ENCODE results near the gene PACS2. TPM values are rescaled to one million over a fixed set of nuclear protein-coding genes. Genes with fewer than 3 reads are reported as not detected.

Gene PACS2
- total RNA-seq, 1 experiment from 2014 or later: 43.3 TPM

GRCh38 chr14:105299654-105300541 lies 14.7 kb upstream of the PACS2 start:
- no peak overlapping the region for H3K27ac ChIP-seq
- H4K20me1 ChIP-seq (ENCODE audit: insufficient read depth): peaks cover 18% of the 10 kb centered on the region; the same call in 1 of the 2 replicates
- peaks cover 14% of the 10 kb centered on the region; the same call in 1 of the 2 replicates for H3F3A ChIP-seq (ENCODE audit: insufficient read depth, low read depth)
- H3K4me3 ChIP-seq: peak overlapping the region; percentile 82
- intact Hi-C loops (cut with micrococcal nuclease; ENCODE audit: unreplicated experiment): loop anchor here (5.0 kb wide), 2 partner anchors 182 to 328 kb away; no protein-coding TSS in a partner anchor
- H3K9me3 ChIP-seq (ENCODE audit: insufficient read depth, low read depth): no peaks in the 10 kb centered on the region
- no peaks in the 10 kb centered on the region for H3K27me3 ChIP-seq (ENCODE audit: insufficient read depth, low read depth)
- CTCF ChIA-PET: no interaction called here
- TSS peak; percentile 31 for BruUV-seq (replicated peaks)
- peak overlapping the region; percentile 86 for H3K4me2 ChIP-seq
- H3K9me2 ChIP-seq (ENCODE audit: insufficient read depth): no peaks in the 10 kb centered on the region
- H2AFZ ChIP-seq: peak overlapping the region; percentile 89
- no peaks in the 10 kb centered on the region for H3K36me3 ChIP-seq (ENCODE audit: low read depth)
- POLR2A ChIA-PET (ENCODE audit: unreplicated experiment): no interaction called here
- peaks cover 9% of the 10 kb centered on the region for H3K4me1 ChIP-seq (replicated peaks; ENCODE audit: insufficient read depth)
- TF ChIP-seq, protein P1, sequence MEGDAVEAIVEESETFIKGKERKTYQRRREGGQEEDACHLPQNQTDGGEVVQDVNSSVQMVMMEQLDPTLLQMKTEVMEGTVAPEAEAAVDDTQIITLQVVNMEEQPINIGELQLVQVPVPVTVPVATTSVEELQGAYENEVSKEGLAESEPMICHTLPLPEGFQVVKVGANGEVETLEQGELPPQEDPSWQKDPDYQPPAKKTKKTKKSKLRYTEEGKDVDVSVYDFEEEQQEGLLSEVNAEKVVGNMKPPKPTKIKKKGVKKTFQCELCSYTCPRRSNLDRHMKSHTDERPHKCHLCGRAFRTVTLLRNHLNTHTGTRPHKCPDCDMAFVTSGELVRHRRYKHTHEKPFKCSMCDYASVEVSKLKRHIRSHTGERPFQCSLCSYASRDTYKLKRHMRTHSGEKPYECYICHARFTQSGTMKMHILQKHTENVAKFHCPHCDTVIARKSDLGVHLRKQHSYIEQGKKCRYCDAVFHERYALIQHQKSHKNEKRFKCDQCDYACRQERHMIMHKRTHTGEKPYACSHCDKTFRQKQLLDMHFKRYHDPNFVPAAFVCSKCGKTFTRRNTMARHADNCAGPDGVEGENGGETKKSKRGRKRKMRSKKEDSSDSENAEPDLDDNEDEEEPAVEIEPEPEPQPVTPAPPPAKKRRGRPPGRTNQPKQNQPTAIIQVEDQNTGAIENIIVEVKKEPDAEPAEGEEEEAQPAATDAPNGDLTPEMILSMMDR (conservative IDR thresholded peaks at IDR 0.05): no peak
- no peak for TF ChIP-seq EZH2 (IDR thresholded peaks at IDR 0.05; ENCODE audit: low read depth)
- H3K79me2 ChIP-seq (ENCODE audit: low read depth): peaks cover 54% of the 10 kb centered on the region
- no peak for DNase-seq

GRCh38 chr14:105300542-105301102 lies 13.9 kb upstream of the PACS2 start, which contains the start of gene BRF1:
Gene BRF1, minus strand, starts transcription at chr14:105301001. Its CDS starts 372 bp downstream, at chr14:105300629.
- Histone ChIP-seq H3K4me1 (replicated peaks; ENCODE audit: insufficient read depth) (peaks cover 9% of the 10 kb centered on the region), H3K27me3 (ENCODE audit: insufficient read depth, low read depth) (no peaks in the 10 kb centered on the region), H3K27ac (peak within 1 kb of the TSS; percentile 55), H3K36me3 (ENCODE audit: low read depth) (no peaks in the 10 kb centered on the region), H3K79me2 (ENCODE audit: low read depth) (peaks cover 47% of the 10 kb centered on the region), H3K9me2 (ENCODE audit: insufficient read depth) (no peaks in the 10 kb centered on the region), H3K9me3 (ENCODE audit: insufficient read depth, low read depth) (no peaks in the 10 kb centered on the region), H3F3A (ENCODE audit: insufficient read depth, low read depth) (peaks cover 14% of the 10 kb centered on the region; the same call in 1 of the 2 replicates), H2AFZ (peak within 1 kb of the TSS; percentile 89), H3K4me3 (peak within 1 kb of the TSS; percentile 82), H3K4me2 (peak within 1 kb of the TSS; percentile 86), H4K20me1 (ENCODE audit: insufficient read depth) (peaks cover 13% of the 10 kb centered on the region; the same call in 1 of the 2 replicates)
- ChIA-PET CTCF (interaction anchor here (0.6 kb wide), 1 partner anchor 212 kb away, joined by 3 read pairs; no protein-coding TSS in a partner anchor), POLR2A (ENCODE audit: unreplicated experiment) (interaction anchor here (0.6 to 1.0 kb wide), 2 partner anchors 10 to 14 kb away, joined by 3 to 16 read pairs; partner anchors contain the start of gene PACS2)
- BruUV-seq (replicated peaks): no TSS peak
- no peak for TF ChIP-seq EZH2 (IDR thresholded peaks at IDR 0.05; ENCODE audit: low read depth)
- TF ChIP-seq, protein P1 (conservative IDR thresholded peaks at IDR 0.05): no peak
- intact Hi-C loops (cut with micrococcal nuclease; ENCODE audit: unreplicated experiment): loop anchor here (5.0 kb wide), 2 partner anchors 182 to 328 kb away; no protein-coding TSS in a partner anchor
- DNase-seq: peak; percentile 80 to 94

Measured in PC-9 (cell line).